WERI-Rb-1 (cell line): Measurements from ENCODE around the gene MIPOL1.

ENCODE experiments used
- DNase-seq: peaks from one replicate; pipeline ENCODE4 v3.0.0-alpha.2; 2020
- H3K27ac ChIP-seq: fragments of 250-450 bp; sonication (Bioruptor Pico); 2 replicates; pipeline ENCODE4 v1.5.1; 2020; ENCODE audit warnings: mild to moderate bottlenecking, moderate library complexity
- H3K27me3 ChIP-seq: fragments of 250-450 bp; sonication (Bioruptor Pico); 2 replicates; pipeline ENCODE4 v1.5.1; 2021; ENCODE audit warnings: mild to moderate bottlenecking, low read depth, moderate library complexity; ENCODE audit not compliant: insufficient read depth, severe bottlenecking
- H3K36me3 ChIP-seq: fragments of 250-450 bp; sonication (Bioruptor Pico); 2 replicates; pipeline ENCODE4 v1.5.1; 2020; ENCODE audit warnings: mild to moderate bottlenecking, moderate library complexity
- H3K4me3 ChIP-seq: 2 replicates; pipeline ENCODE4 v1.5.1; 2011; ENCODE audit warnings: low read depth, mild to moderate bottlenecking, control low read depth, low read length
- H3K9me3 ChIP-seq: fragments of 250-450 bp; sonication (Bioruptor Pico); 2 replicates; pipeline ENCODE4 v1.5.1; 2021; ENCODE audit warnings: mild to moderate bottlenecking, moderate library complexity; ENCODE audit not compliant: severe bottlenecking
- CTCF ChIP-seq: IDR thresholded peaks from 2 replicates; pipeline ENCODE4 v1.5.1; 2011; ENCODE audit warnings: low read depth, mild to moderate bottlenecking, control low read depth, inconsistent platforms, low read length

MIPOL1 gene

DNA sequence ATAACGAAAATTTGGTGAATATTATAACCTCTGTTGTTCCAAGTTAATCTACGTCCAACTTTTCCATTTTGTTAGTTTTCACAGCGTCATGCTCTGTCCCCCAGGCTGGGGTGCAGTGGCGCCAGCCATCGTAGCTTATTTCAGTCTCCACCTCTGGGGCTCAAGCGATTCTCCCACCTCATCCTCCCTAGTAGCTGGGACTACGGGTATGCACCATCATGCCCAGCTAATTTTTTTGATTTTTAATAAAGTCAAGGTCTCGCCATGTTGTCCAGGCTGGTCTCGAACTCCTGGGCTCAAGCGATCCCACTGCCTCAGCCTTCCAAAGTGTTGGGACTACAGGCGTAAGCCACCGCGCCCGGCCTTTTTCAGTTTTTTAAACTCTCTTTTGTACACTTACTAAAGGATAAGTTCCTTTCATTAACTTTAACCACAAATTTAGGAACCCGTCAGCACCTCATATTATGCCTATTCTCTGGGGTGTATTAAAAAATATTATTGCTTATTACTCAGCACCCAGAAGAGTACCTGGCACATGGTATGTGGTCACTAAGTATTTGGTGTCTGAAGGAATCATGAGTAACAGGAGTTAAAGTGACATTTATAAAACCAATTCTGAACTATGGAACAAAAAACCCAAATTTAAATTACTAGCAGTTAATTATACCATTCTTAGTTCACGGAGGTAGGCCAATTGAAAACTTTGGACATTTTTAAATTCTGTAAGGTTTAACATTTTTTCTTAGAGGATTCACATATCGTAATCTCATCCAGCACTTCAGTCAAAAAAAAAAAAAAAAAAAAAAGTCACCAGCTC, 925 bp upstream of the MIPOL1 start:
- H3K9me3 ChIP-seq: no peaks in the 10 kb centered on the region
- H3K27ac ChIP-seq: no peak overlapping the region
- no peak for DNase-seq
- no peaks in the 10 kb centered on the region for H3K36me3 ChIP-seq
- TF ChIP-seq CTCF: no peak
- peak overlapping the region; percentile 46 for H3K4me3 ChIP-seq
- H3K27me3 ChIP-seq: peaks cover 3% of the 10 kb centered on the region

- DNase-seq: no peak
- no peak overlapping the region for H3K27ac ChIP-seq
- H3K4me3 ChIP-seq: peak overlapping the region; percentile 46
These were observed 499 bp downstream of the MIPOL1 start for GRCh38 chr14:37198273-37198598.

GRCh38 chr14:37198907-37199306, 1.2 kb downstream of the MIPOL1 start:
- Histone ChIP-seq H3K36me3 (no peaks in the 10 kb centered on the region), H3K27me3 (peaks cover 3% of the 10 kb centered on the region), H3K27ac (no peak overlapping the region), H3K9me3 (no peaks in the 10 kb centered on the region), H3K4me3 (no peak overlapping the region)
- no peak for DNase-seq
- no peak for TF ChIP-seq CTCF

More at GRCh38 chr14:37198273-37198598, 499 bp downstream of the MIPOL1 start:
- H3K9me3 ChIP-seq: no peaks in the 10 kb centered on the region
- no peaks in the 10 kb centered on the region for H3K36me3 ChIP-seq
- peaks cover 3% of the 10 kb centered on the region for H3K27me3 ChIP-seq
- no peak for TF ChIP-seq CTCF

DNA sequence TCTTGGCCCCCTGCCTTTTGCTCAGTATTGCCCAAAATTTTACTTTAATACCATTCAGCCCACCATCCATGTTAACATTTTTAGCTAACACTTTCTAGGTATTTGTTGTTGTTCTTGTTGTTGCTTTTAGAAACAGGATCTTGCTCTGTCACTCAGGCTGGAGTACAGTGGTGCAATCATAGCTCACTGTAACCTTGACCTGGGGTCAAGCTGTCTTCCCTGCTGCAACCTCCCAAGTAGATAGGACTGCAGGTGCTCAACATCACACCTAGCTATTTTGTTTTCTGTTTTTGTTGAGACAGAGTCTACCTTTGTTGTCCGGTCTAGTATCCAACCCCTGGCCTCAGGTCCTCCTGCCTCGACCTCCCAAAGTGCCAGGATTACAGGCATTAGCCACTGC, 4.0 kb downstream of the MIPOL1 start:
- H3K9me3 ChIP-seq: peaks cover 13% of the 10 kb centered on the region
- H3K4me3 ChIP-seq: no peak overlapping the region
- H3K27me3 ChIP-seq: peaks cover 3% of the 10 kb centered on the region
- DNase-seq: no peak
- no peak for TF ChIP-seq CTCF
- H3K27ac ChIP-seq: no peak overlapping the region
- H3K36me3 ChIP-seq: no peaks in the 10 kb centered on the region

GRCh38 chr14:37202265-37202664, 4.5 kb downstream of the MIPOL1 start:
- no peaks in the 10 kb centered on the region for H3K36me3 ChIP-seq
- TF ChIP-seq CTCF: no peak
- no peak for DNase-seq
- H3K27me3 ChIP-seq: peaks cover 3% of the 10 kb centered on the region
- no peak overlapping the region for H3K4me3 ChIP-seq
- H3K9me3 ChIP-seq: peaks cover 13% of the 10 kb centered on the region
- no peak overlapping the region for H3K27ac ChIP-seq

DNA sequence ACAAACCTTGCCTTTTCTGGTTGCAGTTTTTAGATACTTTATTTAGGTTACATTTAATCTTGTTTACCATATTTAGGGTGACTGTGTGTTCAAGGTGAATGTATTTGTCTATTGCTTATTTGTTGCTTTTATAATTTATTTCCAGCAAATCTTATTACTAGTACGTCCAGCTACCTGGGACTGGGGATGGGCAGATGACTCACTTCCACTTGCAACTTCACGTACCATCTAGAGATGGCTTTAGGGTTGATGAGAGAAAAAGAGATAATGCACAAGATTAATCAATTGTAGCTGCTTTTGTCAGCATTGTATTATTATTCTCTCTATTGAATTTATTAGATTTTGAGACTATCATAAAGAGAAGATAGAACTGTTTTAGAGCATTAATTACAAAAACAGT, 5.1 kb downstream of the MIPOL1 start:
- Histone ChIP-seq H3K27me3 (peaks cover 3% of the 10 kb centered on the region), H3K9me3 (peaks cover 13% of the 10 kb centered on the region), H3K4me3 (no peak overlapping the region), H3K36me3 (no peaks in the 10 kb centered on the region), H3K27ac (no peak overlapping the region)
- TF ChIP-seq CTCF: no peak
- no peak for DNase-seq
